GM19043 (cell line): ENCODE results near the gene PTDSS2.
"Not testable (repeated sequence)": the region's sequence is repeated elsewhere in the genome, so short reads cannot be mapped to it uniquely, and the experiment has no call there.

Experiments used
- ATAC-seq: cut with Tn5 transposase; IDR thresholded peaks from one replicate; pipeline ENCODE4 v1.9.1; 2021; ENCODE audit warnings: low read depth; ENCODE audit not compliant: unreplicated experiment

Gene PTDSS2

GRCh38 chr11:413120-414081 lies 36.7 kb upstream of the PTDSS2 start:
- no peak for ATAC-seq

- ATAC-seq = no peak
These were observed 35.7 kb upstream of the PTDSS2 start for GRCh38 chr11:414318-414857.

GRCh38 chr11:415640-416041 lies 34.4 kb upstream of the PTDSS2 start:
- no peak for ATAC-seq

GRCh38 chr11:416051-416756 lies 33.9 kb upstream of the PTDSS2 start:
- ATAC-seq = no peak

- no peak for ATAC-seq
These were observed 33.1 kb upstream of the PTDSS2 start for GRCh38 chr11:416757-417621.

GRCh38 chr11:417652-418342 lies 32.3 kb upstream of the PTDSS2 start:
- ATAC-seq = no peak

GRCh38 chr11:418343-419247 lies 31.5 kb upstream of the PTDSS2 start:
- ATAC-seq = no peak

GRCh38 chr11:419248-420005 lies 30.7 kb upstream of the PTDSS2 start:
- no peak for ATAC-seq

GRCh38 chr11:420054-420910 lies 29.8 kb upstream of the PTDSS2 start:
- ATAC-seq = no peak

- no peak for ATAC-seq
These were observed 29.2 kb upstream of the PTDSS2 start for GRCh38 chr11:420911-421321.

GRCh38 chr11:422249-422656 lies 27.8 kb upstream of the PTDSS2 start:
- no peak for ATAC-seq

- no peak for ATAC-seq
These were observed 25.8 kb upstream of the PTDSS2 start for GRCh38 chr11:424232-424631.

- ATAC-seq = not testable (repeated sequence)
These were observed 25.3 kb upstream of the PTDSS2 start for GRCh38 chr11:424766-425165.

GRCh38 chr11:425301-425700 lies 24.8 kb upstream of the PTDSS2 start:
- no peak for ATAC-seq

- no peak for ATAC-seq
These were observed 23.2 kb upstream of the PTDSS2 start for GRCh38 chr11:426851-427250.

- ATAC-seq = no peak
These were observed 21.8 kb upstream of the PTDSS2 start for GRCh38 chr11:428295-428694.

GRCh38 chr11:429391-429790 lies 20.7 kb upstream of the PTDSS2 start:
- ATAC-seq = no peak
